Measurements from ENCODE around the gene CAPN2. TPM values are rescaled to one million over a fixed set of nuclear protein-coding genes. Genes with fewer than 3 reads are reported as not detected.

CAPN2 gene
- total RNA-seq, 3 donors from 2014 or later (not counting 1 experiment from before 2014, with no cell fraction given): 228 to 275 (median 236) TPM

GRCh38 chr1:223755992-223756775, 43.8 kb downstream of the CAPN2 start:
- DNase-seq (no peak), ATAC-seq (no peak)
- H3K27ac Mint-ChIP-seq: no peak overlapping the region
- no peaks in the 10 kb centered on the region for H3K9me3 Mint-ChIP-seq
- 92% methylated on average over 13 of the region's 13 CpGs for WGBS (ENCODE audit: insufficient coverage)
- intact Hi-C loops (cut with micrococcal nuclease): no loop called here
- peaks cover 8% of the 10 kb centered on the region for H3K36me3 Mint-ChIP-seq
- H3K27ac ChIP-seq (ENCODE audit: low read length): no peak overlapping the region
- H3K36me3 ChIP-seq (ENCODE audit: control insufficient read depth, insufficient read depth, low read length): peaks cover 92% of the 10 kb centered on the region
- H3K27me3 Mint-ChIP-seq (ENCODE audit: low read depth in 2 of 2): no peaks in the 10 kb centered on the region
- no peaks in the 10 kb centered on the region for H3K9me3 ChIP-seq (ENCODE audit: control insufficient read depth, insufficient read depth, low read length)
- no peaks in the 10 kb centered on the region for H3K4me1 Mint-ChIP-seq
- no peak overlapping the region for H3K4me3 ChIP-seq (ENCODE audit: low read length)
- H3K4me1 ChIP-seq (ENCODE audit: control insufficient read depth, insufficient read depth, low read length): no peaks in the 10 kb centered on the region
- no peak overlapping the region for H3K4me3 Mint-ChIP-seq
- no peaks in the 10 kb centered on the region for H3K27me3 ChIP-seq (ENCODE audit: control insufficient read depth, insufficient read depth, low read length)
- no peak for TF ChIP-seq CTCF (IDR thresholded peaks at IDR 0.05)

- intact Hi-C loops (cut with micrococcal nuclease): no loop called here
- Mint-ChIP-seq H3K36me3 (no peaks in the 10 kb centered on the region), H3K27ac (no peak overlapping the region)
Measured at GRCh38 chr1:223756806-223757700, 44.7 kb downstream of the CAPN2 start.

GRCh38 chr1:223758734-223759133, 46.4 kb downstream of the CAPN2 start:
- Histone ChIP-seq H3K4me3 (ENCODE audit: low read length) (no peak overlapping the region), H3K36me3 (ENCODE audit: control insufficient read depth, insufficient read depth, low read length) (peaks cover 92% of the 10 kb centered on the region), H3K27ac (ENCODE audit: low read length) (no peak overlapping the region), H3K4me1 (ENCODE audit: control insufficient read depth, insufficient read depth, low read length) (no peaks in the 10 kb centered on the region), H3K27me3 (ENCODE audit: control insufficient read depth, insufficient read depth, low read length) (no peaks in the 10 kb centered on the region), H3K9me3 (ENCODE audit: control insufficient read depth, insufficient read depth, low read length) (no peaks in the 10 kb centered on the region)
- 86% methylated on average over 9 of the region's 9 CpGs for WGBS (ENCODE audit: insufficient coverage)
- intact Hi-C loops (cut with micrococcal nuclease): no loop called here
- ATAC-seq (no peak), DNase-seq (no peak)
- Mint-ChIP-seq H3K27ac (peak overlapping the region; percentile 41 to 75), H3K36me3 (peaks cover 7% of the 10 kb centered on the region), H3K4me3 (no peak overlapping the region), H3K9me3 (no peaks in the 10 kb centered on the region), H3K27me3 (ENCODE audit: low read depth in 2 of 2) (no peaks in the 10 kb centered on the region), H3K4me1 (no peaks in the 10 kb centered on the region)
- TF ChIP-seq CTCF (IDR thresholded peaks at IDR 0.05): no peak

More at GRCh38 chr1:223756806-223757700, 44.7 kb downstream of the CAPN2 start:
- no peaks in the 10 kb centered on the region for H3K4me1 Mint-ChIP-seq
- no peaks in the 10 kb centered on the region for H3K9me3 ChIP-seq (ENCODE audit: control insufficient read depth, insufficient read depth, low read length)
- no peaks in the 10 kb centered on the region for H3K27me3 Mint-ChIP-seq (ENCODE audit: low read depth in 2 of 2)
- 97% methylated on average over 18 of the region's 20 CpGs for WGBS (ENCODE audit: insufficient coverage)
- no peaks in the 10 kb centered on the region for H3K27me3 ChIP-seq (ENCODE audit: control insufficient read depth, insufficient read depth, low read length)
- no peak for DNase-seq
- no peaks in the 10 kb centered on the region for H3K9me3 Mint-ChIP-seq
- no peak overlapping the region for H3K4me3 Mint-ChIP-seq
- no peak overlapping the region for H3K27ac ChIP-seq (ENCODE audit: low read length)
- ATAC-seq: no peak
- H3K4me1 ChIP-seq (ENCODE audit: control insufficient read depth, insufficient read depth, low read length): no peaks in the 10 kb centered on the region
- H3K4me3 ChIP-seq (ENCODE audit: low read length): no peak overlapping the region
- peaks cover 91% of the 10 kb centered on the region for H3K36me3 ChIP-seq (ENCODE audit: control insufficient read depth, insufficient read depth, low read length)
- TF ChIP-seq CTCF (IDR thresholded peaks at IDR 0.05): no peak

All from natural killer cell (primary cell).